ENCODE data around the gene NUDT16L1. TPM values are rescaled to one million over a fixed set of nuclear protein-coding genes. Genes with fewer than 3 reads are reported as not detected.
A peak's percentile ranks its signal among the peaks of the same experiment; 100 is the strongest.
"Not testable (repeated sequence)": the region's sequence is repeated elsewhere in the genome, so short reads cannot be mapped to it uniquely, and the experiment has no call there.

NUDT16L1 gene
- total RNA-seq, 1 donor from 2014 or later: 21.2 TPM

GRCh38 chr16:4713663-4714501, 20.5 kb downstream of the NUDT16L1 start:
- DNase-seq (ENCODE audit: low read depth, low spot score): no peak

GRCh38 chr16:4714996-4715395, 21.6 kb downstream of the NUDT16L1 start:
- no peak for DNase-seq (ENCODE audit: low read depth, low spot score)

DNA sequence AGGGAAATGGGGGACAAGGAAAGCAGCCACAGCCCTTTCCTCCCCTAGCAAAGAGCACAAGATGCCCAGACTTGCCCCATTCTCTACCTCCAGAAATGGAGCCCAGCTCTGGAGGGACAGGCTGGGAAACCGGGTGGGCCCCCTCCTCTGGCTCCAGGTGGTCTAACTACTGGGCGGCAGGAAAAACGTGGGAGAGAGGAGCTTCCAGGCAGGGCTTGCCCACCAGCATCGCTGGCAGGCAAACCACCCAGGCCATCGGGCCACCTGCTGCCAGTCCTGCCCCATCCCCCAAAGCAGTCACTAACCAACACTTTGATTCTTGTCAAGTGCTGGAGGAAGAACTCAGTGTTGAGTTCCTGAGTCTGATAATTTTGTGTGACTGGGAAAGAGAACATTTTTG, 25.1 kb downstream of the NUDT16L1 start:
- DNase-seq (ENCODE audit: low read depth, low spot score): no peak

DNA sequence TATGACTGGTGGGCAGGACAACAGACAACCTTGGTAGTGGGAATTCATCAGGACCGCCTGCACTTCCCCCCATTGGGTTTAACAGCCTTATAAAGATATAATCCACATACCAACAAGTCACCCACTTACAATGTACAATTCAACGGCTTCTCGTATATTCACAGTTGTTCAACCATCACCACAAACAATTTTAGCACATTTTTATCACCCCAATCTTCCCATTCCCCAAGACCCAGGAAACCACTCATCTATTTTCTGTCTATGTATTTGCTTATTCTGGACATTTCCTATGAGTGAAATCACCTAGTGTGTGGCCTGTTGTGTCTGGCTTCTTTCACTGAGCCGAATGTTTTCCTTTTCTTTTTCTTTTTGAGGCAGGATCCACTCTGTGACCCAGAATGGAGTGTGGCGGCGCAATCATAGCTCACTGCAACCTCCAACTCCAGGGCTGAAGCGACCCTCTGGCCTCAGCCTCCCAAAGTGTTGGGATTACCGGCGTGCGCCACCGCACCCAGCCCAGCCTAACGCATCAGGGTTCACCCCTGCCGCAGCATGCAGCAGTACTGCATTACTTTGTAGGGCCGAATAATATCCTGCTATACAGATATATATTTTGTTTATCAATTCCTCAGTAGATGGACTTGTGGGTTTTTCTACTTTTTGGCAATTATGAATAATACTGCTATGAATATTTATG, 29.9 kb downstream of the NUDT16L1 start:
- DNase-seq (ENCODE audit: low read depth, low spot score): no peak

DNA sequence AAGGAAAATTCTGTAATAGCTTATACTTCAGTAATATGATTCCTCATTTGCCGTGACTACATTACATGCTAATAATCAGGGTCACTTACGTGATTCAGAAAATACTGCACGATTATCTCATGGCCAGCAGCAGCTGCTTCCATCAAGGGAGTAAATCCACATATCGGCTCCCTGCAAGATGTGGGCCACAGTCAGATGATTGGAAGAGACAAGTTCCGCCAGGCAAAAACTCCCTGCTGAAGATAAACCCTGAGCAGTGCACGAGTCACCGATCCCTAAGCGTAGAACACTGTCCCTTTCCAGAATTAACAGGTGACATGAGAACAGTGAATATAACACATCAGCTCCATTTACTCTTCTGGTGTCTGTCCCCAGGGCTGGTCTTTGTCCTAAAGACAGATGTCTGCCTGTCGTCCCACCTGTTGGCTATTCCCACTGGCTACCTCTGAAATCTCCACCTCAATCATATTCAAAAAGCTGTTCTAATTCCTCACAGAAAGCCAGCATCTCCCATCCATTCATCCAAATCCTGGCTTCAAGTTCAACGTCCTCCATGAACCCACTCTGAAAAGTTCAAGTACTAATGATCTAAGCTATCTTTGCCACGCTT, 31.4 kb downstream of the NUDT16L1 start:
- DNase-seq (ENCODE audit: low read depth, low spot score): no peak

GRCh38 chr16:4726616-4727015, 33.3 kb downstream of the NUDT16L1 start:
- no peak for DNase-seq (ENCODE audit: low read depth, low spot score)

DNA sequence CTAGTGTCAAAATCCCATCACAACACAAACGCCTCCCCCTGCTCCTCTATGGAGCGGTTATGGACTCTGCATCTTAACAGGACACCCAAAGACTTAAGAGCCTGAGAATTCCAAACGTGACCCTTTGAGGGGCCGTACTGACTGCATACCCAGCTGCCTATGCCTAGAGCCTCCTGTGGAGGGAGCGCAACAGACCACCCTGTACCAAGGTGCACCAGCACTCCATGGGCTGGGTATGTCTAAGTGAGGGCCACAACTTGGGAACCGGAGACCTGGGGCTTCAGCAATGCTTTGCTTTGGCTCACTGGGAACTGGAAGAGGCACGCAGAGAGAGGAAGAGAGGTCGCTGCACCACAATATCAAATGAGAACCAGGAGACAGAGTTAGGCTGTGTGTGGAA, 35.3 kb downstream of the NUDT16L1 start:
- no peak for DNase-seq (ENCODE audit: low read depth, low spot score)

DNA sequence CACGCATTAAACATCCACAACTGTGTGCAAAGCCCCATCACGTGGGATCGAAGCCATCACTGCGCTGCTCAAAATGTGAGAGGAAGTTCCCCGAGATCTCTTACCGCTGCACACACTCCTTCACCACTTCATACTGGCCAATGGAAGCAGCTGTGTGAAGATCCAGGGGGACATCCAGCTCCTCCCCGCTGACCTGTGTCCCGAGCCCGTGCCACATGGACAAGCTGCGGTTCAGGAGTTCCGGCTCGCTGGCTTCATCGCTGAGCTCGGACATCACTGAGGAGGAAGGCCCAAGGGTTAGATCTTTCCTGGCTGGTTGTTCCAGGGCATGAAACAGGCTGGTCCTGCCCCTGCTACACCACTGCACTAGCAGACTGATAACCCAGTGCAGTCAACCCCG, 36.5 kb downstream of the NUDT16L1 start:
- DNase-seq (ENCODE audit: low read depth, low spot score): no peak

DNA sequence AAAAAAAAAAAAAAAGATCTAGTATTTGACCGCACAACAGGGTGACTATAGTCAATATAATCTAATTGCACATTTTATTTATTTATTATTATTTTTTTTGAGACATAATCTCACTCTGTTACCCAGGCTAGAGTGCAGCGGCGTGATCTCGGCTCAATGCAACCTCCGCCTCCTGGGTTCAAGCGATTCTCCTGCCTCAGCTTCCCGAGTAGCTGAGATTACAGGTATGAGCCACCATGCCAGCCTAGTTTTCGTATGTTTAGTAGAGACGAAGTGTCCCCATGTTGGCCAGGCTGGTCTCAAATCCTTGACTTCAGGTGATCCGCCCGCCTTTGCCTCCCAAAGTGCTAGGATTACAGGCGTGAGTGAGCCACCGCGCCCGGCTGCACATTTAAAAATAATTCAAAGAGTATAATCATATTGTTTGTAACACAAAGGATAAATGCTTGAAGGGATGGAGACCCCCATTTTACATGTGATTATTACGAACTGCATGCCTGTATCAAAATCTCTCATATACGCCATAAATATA, 39.9 kb downstream of the NUDT16L1 start:
- no peak for DNase-seq (ENCODE audit: low read depth, low spot score)

DNA sequence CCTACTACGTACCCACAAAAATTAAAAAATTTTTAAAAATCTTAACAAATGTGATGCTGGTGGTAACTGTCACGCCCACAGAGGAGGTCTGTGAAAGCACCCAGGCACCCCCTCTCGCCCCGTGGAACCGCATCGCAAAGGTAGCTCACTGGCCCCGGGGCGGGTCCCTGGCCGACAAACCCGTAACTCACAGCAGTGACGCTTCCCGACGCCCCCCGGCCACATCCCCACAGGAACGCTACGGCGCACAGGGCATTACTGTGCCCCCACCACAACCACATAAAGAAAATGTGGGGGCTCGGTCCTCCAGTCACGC, 40.3 kb downstream of the NUDT16L1 start:
- no peak for DNase-seq (ENCODE audit: low read depth, low spot score)

- DNase-seq (ENCODE audit: low read depth, low spot score): peak; percentile 88
These were observed 40.8 kb downstream of the NUDT16L1 start, which contains the start of the genes ANKS3 and DNAAF8 for GRCh38 chr16:4734063-4734729. Gene ANKS3 (minus strand): TSS chr16:4734271. CDS start chr16:4730149, 4,122 bp downstream. Gene DNAAF8 (plus strand): TSS chr16:4734537. CDS start chr16:4736515, 1,978 bp downstream.

- peak; percentile 19 for DNase-seq (ENCODE audit: low read depth, low spot score)
These were observed 41.6 kb downstream of the NUDT16L1 start for GRCh38 chr16:4734730-4735535.

DNA sequence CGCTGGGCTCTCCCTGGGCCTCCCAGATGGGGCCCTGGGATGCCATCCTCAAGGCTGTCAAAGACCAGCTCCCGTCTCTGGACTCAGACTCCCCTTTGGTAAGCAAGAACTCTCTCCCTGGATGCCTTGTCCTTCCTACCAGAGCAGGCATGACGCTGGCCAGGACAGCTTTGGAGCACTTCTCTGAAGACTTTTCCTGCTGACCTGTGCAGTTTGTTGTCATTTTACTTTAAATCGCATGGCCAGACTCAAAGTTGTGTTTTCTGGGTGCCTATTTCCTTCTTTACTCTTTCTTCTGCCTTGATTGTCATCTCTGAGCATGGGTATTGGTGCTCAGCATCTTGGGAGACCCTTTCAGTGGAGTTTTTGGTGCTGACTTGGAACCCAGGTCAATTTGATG, 43.2 kb downstream of the NUDT16L1 start:
- DNase-seq (ENCODE audit: low read depth, low spot score): no peak

- no peak for DNase-seq (ENCODE audit: low read depth, low spot score)
These were observed 44.2 kb downstream of the NUDT16L1 start for GRCh38 chr16:4737545-4737944.

DNA sequence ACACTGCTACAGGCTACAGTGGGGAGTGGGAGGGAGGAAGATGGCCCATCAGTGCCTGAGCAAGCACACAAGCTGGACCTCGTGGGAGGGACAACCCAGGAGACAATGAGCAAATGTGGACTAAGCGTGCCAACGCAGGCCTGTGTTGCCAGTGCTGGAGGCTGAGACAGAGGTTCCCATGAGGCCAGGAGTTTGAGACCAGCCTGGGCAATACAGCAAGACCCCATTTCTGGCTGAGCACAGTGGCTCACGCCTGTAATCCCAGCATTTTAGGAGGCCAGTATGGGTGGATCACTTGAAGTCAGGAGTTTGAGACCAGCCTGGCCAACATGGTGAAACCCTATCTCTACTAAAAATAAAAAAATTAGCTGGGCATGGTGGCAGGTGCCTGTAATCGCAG, 45.0 kb downstream of the NUDT16L1 start:
- DNase-seq (ENCODE audit: low read depth, low spot score): not testable (repeated sequence)

GRCh38 chr16:4743226-4743878, 50.0 kb downstream of the NUDT16L1 start:
- no peak for DNase-seq (ENCODE audit: low read depth, low spot score)

- no peak for DNase-seq (ENCODE audit: low read depth, low spot score)
These were observed 51.4 kb downstream of the NUDT16L1 start for GRCh38 chr16:4744555-4745273.

DNA sequence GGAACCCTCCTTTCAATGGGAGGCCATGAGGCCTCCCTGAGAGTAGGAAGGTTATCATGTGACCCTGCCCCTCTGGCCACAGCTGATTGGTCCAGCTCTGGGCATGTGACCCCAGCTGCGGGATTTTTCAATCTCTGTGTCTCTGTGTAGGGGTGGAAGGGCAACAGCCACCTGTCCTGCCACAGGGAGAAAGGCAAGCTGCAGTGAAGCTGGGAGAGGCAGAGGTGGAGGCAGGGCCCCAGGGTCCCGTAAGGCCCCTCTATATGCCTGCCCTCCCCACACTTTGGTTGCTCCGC, 51.9 kb downstream of the NUDT16L1 start:
- no peak for DNase-seq (ENCODE audit: low read depth, low spot score)
